ENCODE results near the gene AAK1. TPM values are rescaled to one million over a fixed set of nuclear protein-coding genes. Genes with fewer than 3 reads are reported as not detected.

AAK1 gene
- polyA plus RNA-seq, 1 donor (not counting 4 experiments of a cell fraction or from before 2014, with no cell fraction given) = 12.3 TPM

DNA sequence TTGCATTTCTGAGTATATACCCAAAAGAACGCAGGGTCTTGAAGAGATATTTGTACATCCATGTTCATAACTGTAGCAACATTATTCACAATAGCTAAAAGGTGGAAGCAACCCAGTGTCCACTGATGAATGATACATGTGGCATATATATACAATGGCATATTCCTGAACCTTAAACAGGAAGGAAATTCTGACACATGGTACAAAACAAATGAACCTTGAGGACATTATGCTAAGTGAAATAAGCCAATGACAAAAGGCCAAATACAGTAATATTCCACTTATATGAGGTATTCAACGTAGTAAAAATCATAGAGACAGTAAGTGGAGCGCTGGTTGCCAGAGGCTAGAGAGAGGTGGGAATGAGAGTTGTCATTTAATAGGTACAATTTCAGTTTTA is 8.1 kb downstream of the AAK1 start:
- FAIRE-seq = no peak
- peaks cover 68% of the 10 kb centered on the region for H3K79me2 ChIP-seq (ENCODE audit: control insufficient read depth, insufficient read depth, low read length)
- peaks cover under 1% of the 10 kb centered on the region for H3K4me1 ChIP-seq (ENCODE audit: control insufficient read depth, extremely low read depth, insufficient read depth, low read length)

GRCh38 chr2:69634196-69634821 is 9.2 kb downstream of the AAK1 start:
- no peak for TF ChIP-seq EZH2 (IDR thresholded peaks at IDR 0.05; ENCODE audit: low read length)
- TF ChIP-seq CTCF (optimal IDR thresholded peaks at IDR 0.05 in 1 of 3, IDR thresholded peaks at IDR 0.05 in 1 of 3, conservative IDR thresholded peaks at IDR 0.05 in 1 of 3; ENCODE audit: extremely low read depth in 1 of 3, insufficient read depth in 2 of 3, low read length in 3 of 3) = no peak
- no peak for DNase-seq (ENCODE audit: low read depth, low spot score)

More for the DNA sequence above, 8.1 kb downstream of the AAK1 start:
- Histone ChIP-seq H3K27me3 (ENCODE audit: control insufficient read depth, extremely low read depth, insufficient read depth, low read length) (no peaks in the 10 kb centered on the region), H3K4me3 (ENCODE audit: control insufficient read depth in 2 of 3, extremely low read depth in 1 of 3, insufficient read depth in 2 of 3, low read depth in 1 of 3, low read length in 3 of 3) (no peak overlapping the region), H3K9ac (ENCODE audit: control insufficient read depth, extremely low read depth, insufficient read depth, low read length) (no peak overlapping the region), H3K9me1 (ENCODE audit: control insufficient read depth, extremely low read depth, insufficient read depth, low read length) (no peaks in the 10 kb centered on the region), H4K20me1 (ENCODE audit: control insufficient read depth, extremely low read depth, insufficient read depth, low read length) (peaks cover 3% of the 10 kb centered on the region), H3K4me2 (ENCODE audit: control insufficient read depth, extremely low read depth, insufficient read depth, low read depth, low read length) (no peak overlapping the region), H3K27ac (ENCODE audit: control insufficient read depth, insufficient read depth, low read length) (no peak overlapping the region), H3K36me3 (ENCODE audit: control insufficient read depth in 2 of 2, extremely low read depth in 1 of 2, insufficient read depth in 2 of 2, low read length in 2 of 2) (peaks cover 4 to 8% of the 10 kb centered on the region in 2 experiments), H2AFZ (ENCODE audit: control insufficient read depth, low read length) (no peak overlapping the region), H3K9me3 (ENCODE audit: control insufficient read depth, low read depth, low read length) (no peaks in the 10 kb centered on the region)
- no peak for DNase-seq (ENCODE audit: low read depth, low spot score)
- dilution Hi-C loops (cut with MboI; ENCODE audit: extremely low pct_ligation_motif_present, low sequenced_read_pairs) = no loop called here
- TF ChIP-seq EZH2 (IDR thresholded peaks at IDR 0.05; ENCODE audit: low read length) (no peak), CTCF (optimal IDR thresholded peaks at IDR 0.05 in 1 of 3, IDR thresholded peaks at IDR 0.05 in 1 of 3, conservative IDR thresholded peaks at IDR 0.05 in 1 of 3; ENCODE audit: extremely low read depth in 1 of 3, insufficient read depth in 2 of 3, low read length in 3 of 3) (no peak)

More at GRCh38 chr2:69634196-69634821, 9.2 kb downstream of the AAK1 start:
- Histone ChIP-seq H3K9ac (ENCODE audit: control insufficient read depth, extremely low read depth, insufficient read depth, low read length) (no peak overlapping the region), H3K9me3 (ENCODE audit: control insufficient read depth, low read depth, low read length) (no peaks in the 10 kb centered on the region), H3K36me3 (ENCODE audit: control insufficient read depth in 2 of 2, extremely low read depth in 1 of 2, insufficient read depth in 2 of 2, low read length in 2 of 2) (peaks cover 0 to 5% of the 10 kb centered on the region in 2 experiments), H3K9me1 (ENCODE audit: control insufficient read depth, extremely low read depth, insufficient read depth, low read length) (no peaks in the 10 kb centered on the region), H3K79me2 (ENCODE audit: control insufficient read depth, insufficient read depth, low read length) (peaks cover 67% of the 10 kb centered on the region), H3K4me3 (ENCODE audit: control insufficient read depth in 2 of 3, extremely low read depth in 1 of 3, insufficient read depth in 2 of 3, low read depth in 1 of 3, low read length in 3 of 3) (no peak overlapping the region), H3K4me2 (ENCODE audit: control insufficient read depth, extremely low read depth, insufficient read depth, low read depth, low read length) (no peak overlapping the region), H2AFZ (ENCODE audit: control insufficient read depth, low read length) (no peak overlapping the region), H3K27ac (ENCODE audit: control insufficient read depth, insufficient read depth, low read length) (no peak overlapping the region), H3K4me1 (ENCODE audit: control insufficient read depth, extremely low read depth, insufficient read depth, low read length) (no peaks in the 10 kb centered on the region), H3K27me3 (ENCODE audit: control insufficient read depth, extremely low read depth, insufficient read depth, low read length) (no peaks in the 10 kb centered on the region), H4K20me1 (ENCODE audit: control insufficient read depth, extremely low read depth, insufficient read depth, low read length) (peaks cover 3% of the 10 kb centered on the region)
- dilution Hi-C loops (cut with MboI; ENCODE audit: extremely low pct_ligation_motif_present, low sequenced_read_pairs) = no loop called here
- FAIRE-seq = no peak

Measured in keratinocyte (primary cell).